Measurements from ENCODE around the gene ITPRIPL1. TPM values are rescaled to one million over a fixed set of nuclear protein-coding genes. Genes with fewer than 3 reads are reported as not detected.
"Not testable (repeated sequence)": the region's sequence is repeated elsewhere in the genome, so short reads cannot be mapped to it uniquely, and the experiment has no call there.

Gene ITPRIPL1, protein sequence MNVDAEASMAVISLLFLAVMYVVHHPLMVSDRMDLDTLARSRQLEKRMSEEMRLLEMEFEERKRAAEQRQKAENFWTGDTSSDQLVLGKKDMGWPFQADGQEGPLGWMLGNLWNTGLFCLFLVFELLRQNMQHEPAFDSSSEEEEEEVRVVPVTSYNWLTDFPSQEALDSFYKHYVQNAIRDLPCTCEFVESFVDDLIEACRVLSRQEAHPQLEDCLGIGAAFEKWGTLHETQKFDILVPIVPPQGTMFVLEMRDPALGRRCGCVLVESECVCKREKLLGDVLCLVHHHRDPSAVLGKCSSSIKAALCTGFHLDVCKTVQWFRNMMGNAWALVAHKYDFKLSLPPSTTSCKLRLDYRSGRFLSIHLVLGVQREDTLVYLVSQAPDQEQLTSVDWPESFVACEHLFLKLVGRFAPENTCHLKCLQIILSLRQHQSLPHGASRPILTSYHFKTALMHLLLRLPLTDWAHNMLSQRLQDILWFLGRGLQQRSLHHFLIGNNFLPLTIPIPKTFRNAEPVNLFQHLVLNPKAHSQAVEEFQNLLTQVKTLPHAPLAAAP
- 10 to 100 TPM; 17.2 to 39.1 (median 33.0) TPM for polyA plus RNA-seq

DNA sequence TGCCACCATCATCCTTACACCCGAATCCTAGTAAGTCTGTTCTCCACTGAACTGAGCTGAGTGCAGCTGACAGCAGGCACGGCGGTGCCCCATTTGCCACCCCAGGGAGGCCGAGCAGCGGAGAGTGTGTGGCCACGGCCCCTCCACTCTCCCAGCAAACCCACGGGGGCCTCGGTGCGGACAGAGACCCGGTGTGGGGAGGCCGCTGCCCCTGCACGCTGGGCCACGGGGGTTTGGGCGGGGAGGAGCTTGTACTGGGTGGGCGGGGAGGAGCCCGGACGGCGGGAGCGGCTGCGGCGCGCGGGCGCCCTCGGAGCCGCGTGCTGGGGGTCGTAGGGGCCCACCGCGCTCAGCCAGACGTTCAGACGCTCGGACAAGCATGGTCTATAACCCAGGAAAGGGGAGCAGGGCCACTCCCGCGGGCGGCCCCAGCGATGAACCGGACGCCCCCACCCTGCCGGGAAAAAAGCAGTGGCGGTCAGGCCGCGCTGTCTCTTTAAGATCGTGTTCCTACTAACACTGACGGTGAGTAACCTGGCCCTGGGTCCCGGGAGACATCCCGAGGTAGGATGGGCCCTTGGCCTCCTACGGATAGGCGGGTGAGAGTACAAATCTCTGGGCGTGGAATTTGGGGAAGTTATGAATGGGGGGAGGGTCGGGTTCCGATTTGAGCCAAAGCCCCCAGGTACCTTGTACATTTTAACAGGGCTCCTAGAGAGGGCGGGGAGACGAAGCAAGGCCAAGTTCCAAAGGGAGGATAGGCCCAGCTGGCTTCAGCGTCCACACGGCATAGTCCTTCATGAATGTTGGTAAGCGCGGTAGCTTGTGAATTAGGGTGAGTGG lies at the start of gene ITPRIPL1:
ITPRIPL1 (plus strand) TSS at position 277 of the 843 bp plus-strand sequence; CDS start at position 800, 523 bp downstream.
- Mint-ChIP-seq H3K27me3 (ENCODE audit: low read depth in 3 of 3) (peaks cover 0 to 4% (median 0%) of the 10 kb centered on the region in 3 donors), H3K36me3 (peaks cover 10 to 26% (median 21%) of the 10 kb centered on the region in 3 donors), H3K4me3 (peak within 1 kb of the TSS; percentile 94 to 99 (median 98)), H3K4me1 (peaks cover 68 to 79% of the 10 kb centered on the region in 2 donors), H3K9me3 (no peaks in the 10 kb centered on the region), H3K27ac (peak within 1 kb of the TSS; percentile 89 to 98 (median 96))
- peak; percentile 26 to 35 (median 31) for DNase-seq

DNA sequence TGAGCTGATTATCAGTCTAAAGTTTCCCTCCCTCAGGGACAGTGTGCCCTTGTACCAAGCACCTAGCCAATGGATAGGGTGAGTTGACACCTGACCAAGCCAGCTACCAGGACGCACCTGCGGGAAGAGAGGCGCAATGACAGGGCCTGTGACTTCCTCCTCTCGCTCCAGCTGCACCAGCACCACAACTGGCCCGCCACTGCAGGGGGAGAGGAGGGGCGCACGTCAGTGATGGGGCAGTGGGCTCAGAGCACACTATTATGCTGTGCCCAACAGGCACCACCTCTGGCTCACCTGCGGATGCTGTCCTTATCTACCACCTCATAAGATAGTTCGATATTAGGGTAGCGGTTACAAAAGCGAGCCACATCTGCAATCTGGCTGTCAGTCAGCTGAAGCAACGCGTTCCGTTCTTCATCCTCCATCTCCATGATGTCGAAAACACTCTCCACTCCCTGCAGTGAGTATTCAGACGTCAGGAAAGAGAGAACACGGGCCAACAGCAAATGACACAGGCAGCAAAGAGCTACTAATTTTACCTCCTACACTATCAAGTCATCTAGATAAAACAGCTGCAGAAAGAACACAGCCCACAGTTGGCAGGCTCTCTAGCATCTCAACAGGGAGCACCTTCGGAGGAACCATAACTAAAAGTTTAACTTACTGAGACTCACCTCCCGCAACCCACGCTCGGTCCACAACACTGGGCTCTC lies 48.2 kb upstream of the ITPRIPL1 start:
- no peaks in the 10 kb centered on the region for H3K9me3 Mint-ChIP-seq
- no peak overlapping the region for H3K4me3 Mint-ChIP-seq
- peaks cover 0 to 4% (median 0%) of the 10 kb centered on the region in 3 donors for H3K27me3 Mint-ChIP-seq (ENCODE audit: low read depth in 3 of 3)
- no peak for DNase-seq
- H3K27ac Mint-ChIP-seq: no peak overlapping the region
- H3K36me3 Mint-ChIP-seq: peaks cover 14 to 64% (median 28%) of the 10 kb centered on the region in 3 donors
- H3K4me1 Mint-ChIP-seq: no peaks in the 10 kb centered on the region

DNA sequence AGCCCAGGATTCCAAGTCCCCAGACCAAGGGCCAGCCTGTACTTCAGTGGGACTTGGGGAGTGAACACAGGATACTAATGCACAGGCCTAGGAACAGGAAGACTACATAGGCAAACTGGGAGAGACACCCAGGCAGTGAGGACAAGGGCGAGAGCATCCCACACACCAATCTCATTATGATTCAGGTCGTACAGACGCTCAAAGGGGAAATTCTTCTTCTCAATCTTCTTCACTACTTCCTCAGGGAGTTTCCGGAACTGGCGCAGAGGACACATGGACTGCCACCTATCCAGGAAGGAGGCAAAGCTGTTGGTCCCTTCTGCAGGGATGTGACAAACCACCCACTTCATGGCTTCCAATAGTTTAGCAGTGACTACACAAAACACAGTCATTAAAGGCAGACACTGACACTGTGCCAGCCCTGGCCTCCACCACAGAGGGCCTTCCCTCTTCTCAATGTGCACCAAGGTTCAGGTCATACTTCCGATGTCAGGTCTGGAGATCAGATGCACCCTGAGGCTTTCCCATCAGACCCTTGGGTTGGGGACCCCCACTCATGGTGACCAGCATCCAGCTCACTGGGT lies 37.8 kb upstream of the ITPRIPL1 start:
- H3K27me3 Mint-ChIP-seq (ENCODE audit: low read depth in 3 of 3): peaks cover 3 to 6% (median 5%) of the 10 kb centered on the region in 3 donors
- no peak overlapping the region for H3K4me3 Mint-ChIP-seq
- peaks cover 0 to 1% (median 0%) of the 10 kb centered on the region in 6 donors for H3K9me3 Mint-ChIP-seq
- H3K4me1 Mint-ChIP-seq: no peaks in the 10 kb centered on the region
- H3K27ac Mint-ChIP-seq: peak overlapping the region in 1 of 6 donors; percentile 56
- no peak for DNase-seq
- peaks cover 25 to 79% (median 49%) of the 10 kb centered on the region in 3 donors for H3K36me3 Mint-ChIP-seq

DNA sequence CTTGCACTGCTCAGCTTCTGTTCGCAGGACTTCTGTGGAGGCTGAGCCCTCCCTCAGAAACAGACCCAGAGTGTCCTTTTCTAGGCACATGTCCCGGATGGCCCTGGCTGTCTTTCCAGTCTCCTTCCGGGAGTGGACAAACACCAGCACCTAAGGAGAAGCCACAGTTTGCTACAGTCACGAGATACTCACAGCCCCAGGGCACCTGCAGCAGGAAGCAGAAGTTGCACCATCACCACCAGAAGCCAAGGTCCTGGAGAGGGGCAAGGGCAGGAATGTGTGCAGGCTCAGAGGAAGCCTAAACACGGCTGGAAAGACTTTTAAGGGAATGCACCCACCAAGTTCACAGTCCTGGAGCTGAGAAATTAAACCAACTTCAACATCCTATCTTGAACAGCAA lies 33.4 kb upstream of the ITPRIPL1 start:
- Mint-ChIP-seq H3K27ac (no peak overlapping the region), H3K27me3 (ENCODE audit: low read depth in 3 of 3) (peaks cover 1 to 5% (median 2%) of the 10 kb centered on the region in 3 donors), H3K4me1 (no peaks in the 10 kb centered on the region), H3K9me3 (peaks cover 0 to 1% (median 0%) of the 10 kb centered on the region in 6 donors), H3K36me3 (peaks cover 41 to 88% (median 48%) of the 10 kb centered on the region in 3 donors), H3K4me3 (no peak overlapping the region)
- no peak for DNase-seq

DNA sequence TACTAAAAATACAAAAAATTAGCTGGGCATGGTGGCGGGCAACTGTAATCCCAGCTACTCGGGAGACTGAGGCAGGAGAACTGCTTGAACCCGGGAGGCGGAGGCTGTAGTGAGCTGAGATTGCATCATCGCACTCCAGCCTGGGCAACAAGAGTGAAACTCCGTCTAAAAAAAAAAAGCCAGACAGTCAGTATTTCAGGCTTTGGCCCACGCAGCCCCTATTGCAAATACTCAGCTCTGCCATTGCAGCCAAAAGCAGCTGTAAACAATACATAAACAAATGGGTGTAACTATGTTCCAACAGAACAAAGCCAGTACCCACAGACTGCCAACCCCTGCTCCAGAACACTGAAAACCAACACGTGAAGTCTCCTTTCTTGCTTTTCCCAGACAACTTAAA lies 30.8 kb upstream of the ITPRIPL1 start:
- not testable (repeated sequence) for H3K4me1 Mint-ChIP-seq; H3K27ac Mint-ChIP-seq; H3K4me3 Mint-ChIP-seq; H3K9me3 Mint-ChIP-seq; DNase-seq; H3K27me3 Mint-ChIP-seq (ENCODE audit: low read depth in 3 of 3)
- H3K36me3 Mint-ChIP-seq: peaks cover 46 to 88% (median 46%) of the 10 kb centered on the region in 3 donors

GRCh38 chr2:96296925-96297324 lies 28.2 kb upstream of the ITPRIPL1 start:
- no peak overlapping the region for H3K27ac Mint-ChIP-seq
- H3K4me1 Mint-ChIP-seq: peaks cover 12% of the 10 kb centered on the region in 2 donors
- H3K36me3 Mint-ChIP-seq: peaks cover 35 to 80% (median 57%) of the 10 kb centered on the region in 3 donors
- DNase-seq: no peak
- no peaks in the 10 kb centered on the region for H3K9me3 Mint-ChIP-seq
- H3K27me3 Mint-ChIP-seq (ENCODE audit: low read depth in 3 of 3): peaks cover 0 to 7% (median 2%) of the 10 kb centered on the region in 3 donors
- H3K4me3 Mint-ChIP-seq: no peak overlapping the region

GRCh38 chr2:96301865-96302264 lies 23.3 kb upstream of the ITPRIPL1 start:
- H3K27ac Mint-ChIP-seq: peak overlapping the region in 5 of 6 donors; percentile 11 to 66 (median 27)
- H3K4me1 Mint-ChIP-seq: peaks cover 55 to 60% of the 10 kb centered on the region in 2 donors
- peaks cover 23 to 64% (median 57%) of the 10 kb centered on the region in 3 donors for H3K36me3 Mint-ChIP-seq
- no peaks in the 10 kb centered on the region for H3K9me3 Mint-ChIP-seq
- DNase-seq: no peak
- peaks cover 4 to 9% (median 9%) of the 10 kb centered on the region in 3 donors for H3K27me3 Mint-ChIP-seq (ENCODE audit: low read depth in 3 of 3)
- no peak overlapping the region for H3K4me3 Mint-ChIP-seq

DNA sequence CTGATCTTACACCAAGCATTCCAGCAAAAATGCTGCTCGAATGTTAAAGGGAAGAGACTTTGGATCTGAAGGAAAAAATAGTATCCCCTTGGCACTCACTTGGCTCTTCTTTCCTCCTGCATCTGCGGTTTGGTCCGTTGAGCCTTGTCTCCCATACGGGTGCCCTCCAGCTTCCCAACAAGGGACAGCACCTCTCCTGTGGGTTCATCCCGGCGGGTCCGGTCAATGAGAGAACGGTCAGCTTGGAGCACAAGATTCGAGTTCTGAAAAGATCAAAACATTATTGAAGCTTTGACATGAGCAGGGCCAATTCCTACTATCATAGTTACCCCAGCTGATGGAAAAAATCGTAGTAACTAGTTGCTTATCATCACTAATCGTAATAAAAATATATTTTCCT lies 20.5 kb upstream of the ITPRIPL1 start:
- Mint-ChIP-seq H3K27ac (peak overlapping the region; percentile 93 to 100 (median 98)), H3K9me3 (no peaks in the 10 kb centered on the region), H3K4me3 (peak overlapping the region; percentile 97 to 99 (median 98)), H3K27me3 (ENCODE audit: low read depth in 3 of 3) (peaks cover 4 to 8% (median 5%) of the 10 kb centered on the region in 3 donors), H3K4me1 (peaks cover 55 to 60% of the 10 kb centered on the region in 2 donors), H3K36me3 (peaks cover 12 to 38% (median 36%) of the 10 kb centered on the region in 3 donors)
- DNase-seq: no peak

- peaks cover 12 to 38% (median 36%) of the 10 kb centered on the region in 3 donors for H3K36me3 Mint-ChIP-seq
- peak within 1 kb of the TSS; percentile 93 to 100 (median 98) for H3K27ac Mint-ChIP-seq
- peak; percentile 87 to 90 (median 87) for DNase-seq
- peaks cover 4 to 8% (median 5%) of the 10 kb centered on the region in 3 donors for H3K27me3 Mint-ChIP-seq (ENCODE audit: low read depth in 3 of 3)
- H3K4me3 Mint-ChIP-seq: peak within 1 kb of the TSS; percentile 97 to 99 (median 98)
- peaks cover 55 to 60% of the 10 kb centered on the region in 2 donors for H3K4me1 Mint-ChIP-seq
- H3K9me3 Mint-ChIP-seq: no peaks in the 10 kb centered on the region
Measured at GRCh38 chr2:96305091-96305978, 19.8 kb upstream of the ITPRIPL1 start, which contains the start of gene SNRNP200. Gene SNRNP200, minus strand, starts transcription at chr2:96305546. Its CDS starts 109 bp downstream, at chr2:96305437.

- H3K4me1 Mint-ChIP-seq: peaks cover 53 to 58% of the 10 kb centered on the region in 2 donors
- H3K36me3 Mint-ChIP-seq: peaks cover 12 to 35% (median 33%) of the 10 kb centered on the region in 3 donors
- H3K4me3 Mint-ChIP-seq: peak overlapping the region; percentile 97 to 99 (median 98)
- DNase-seq: no peak
- peaks cover 4 to 8% (median 5%) of the 10 kb centered on the region in 3 donors for H3K27me3 Mint-ChIP-seq (ENCODE audit: low read depth in 3 of 3)
- H3K9me3 Mint-ChIP-seq: no peaks in the 10 kb centered on the region
- H3K27ac Mint-ChIP-seq: peak overlapping the region; percentile 93 to 100 (median 98)
Measured at GRCh38 chr2:96305979-96306308, 19.2 kb upstream of the ITPRIPL1 start.

GRCh38 chr2:96306370-96306769 lies 18.7 kb upstream of the ITPRIPL1 start:
- H3K36me3 Mint-ChIP-seq: peaks cover 12 to 31% (median 29%) of the 10 kb centered on the region in 3 donors
- H3K27ac Mint-ChIP-seq: peak overlapping the region; percentile 93 to 100 (median 98)
- H3K9me3 Mint-ChIP-seq: no peaks in the 10 kb centered on the region
- peak overlapping the region; percentile 97 to 99 (median 98) for H3K4me3 Mint-ChIP-seq
- H3K27me3 Mint-ChIP-seq (ENCODE audit: low read depth in 3 of 3): peaks cover 4 to 8% (median 5%) of the 10 kb centered on the region in 3 donors
- DNase-seq: no peak
- H3K4me1 Mint-ChIP-seq: peaks cover 48 to 54% of the 10 kb centered on the region in 2 donors

DNA sequence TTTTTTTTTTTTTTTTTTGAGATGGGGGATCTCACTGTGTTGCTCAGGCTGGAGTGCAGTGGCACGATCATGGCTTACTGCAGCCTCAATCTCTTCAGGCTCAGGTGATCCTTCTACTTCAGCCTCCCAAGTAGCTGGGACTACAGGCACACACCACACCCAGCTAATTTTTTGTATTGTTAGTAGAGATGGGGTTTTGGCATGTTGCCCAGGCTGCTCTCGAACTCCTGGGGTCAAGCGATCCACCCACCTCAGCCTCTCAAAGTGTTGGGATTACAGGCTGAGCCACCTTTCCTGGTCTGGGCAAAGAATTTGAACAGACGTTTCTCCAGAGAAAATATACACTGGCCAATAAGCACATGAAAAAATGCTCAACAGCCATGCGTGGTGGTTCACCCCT lies 16.9 kb upstream of the ITPRIPL1 start:
- no peak overlapping the region for H3K4me3 Mint-ChIP-seq
- DNase-seq: no peak
- H3K36me3 Mint-ChIP-seq: peaks cover 9 to 23% (median 10%) of the 10 kb centered on the region in 3 donors
- H3K27me3 Mint-ChIP-seq (ENCODE audit: low read depth in 3 of 3): peaks cover 4 to 8% (median 5%) of the 10 kb centered on the region in 3 donors
- no peak overlapping the region for H3K27ac Mint-ChIP-seq
- no peaks in the 10 kb centered on the region for H3K9me3 Mint-ChIP-seq
- H3K4me1 Mint-ChIP-seq: peaks cover 30 to 53% of the 10 kb centered on the region in 2 donors
